ENCODE data around the gene TMEM248. TPM values are rescaled to one million over a fixed set of nuclear protein-coding genes. Genes with fewer than 3 reads are reported as not detected.

TMEM248 gene
- total and polyA plus RNA-seq, 2 of the 8 experiments (the other 6 are each of a cell fraction or from before 2014, with no cell fraction given) = 63.6 to 126 TPM

DNA sequence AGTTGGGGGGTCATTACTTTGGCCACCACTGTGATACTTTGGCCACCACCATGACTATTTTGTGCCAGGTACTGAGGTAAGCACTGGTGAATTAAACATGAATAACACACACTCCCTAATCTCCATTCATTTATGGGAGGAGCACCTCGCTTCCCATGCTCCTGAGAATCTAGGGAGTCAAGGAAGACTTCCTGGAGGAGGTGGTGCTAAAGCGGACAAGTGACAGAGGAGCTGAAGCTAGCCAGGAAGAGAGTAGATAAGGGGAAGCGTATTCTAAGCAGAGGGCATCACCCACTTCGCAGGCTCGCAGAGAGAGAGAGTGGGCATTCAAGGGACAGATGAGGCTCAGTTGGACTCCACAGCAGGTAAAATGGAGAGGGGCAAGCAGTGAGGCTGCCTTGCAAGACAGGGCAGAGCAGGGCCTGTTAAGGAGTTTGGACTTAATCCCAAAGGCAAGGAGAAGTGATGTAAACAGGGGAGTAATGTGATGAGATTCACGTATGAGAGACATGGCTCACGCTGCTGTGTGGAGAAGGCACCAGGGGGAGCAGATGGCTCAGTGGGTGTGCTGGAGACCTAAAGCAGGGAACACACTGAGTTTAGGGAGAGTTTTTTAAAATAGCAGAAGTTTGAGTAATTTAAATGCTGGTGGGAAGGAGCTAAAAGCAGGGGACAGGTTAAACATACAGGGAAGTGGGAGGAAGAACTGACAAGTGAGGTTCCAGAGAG lies 21.3 kb upstream of the TMEM248 start (continued):
- TF ChIP-seq SRF (IDR thresholded peaks at IDR 0.05; ENCODE audit: low read depth, low read length) = no peak
- no peak for TF ChIP-seq ASH2L (IDR thresholded peaks at IDR 0.05; ENCODE audit: low read length)
- no peak for TF ChIP-seq TAF7 (optimal IDR thresholded peaks at IDR 0.05; ENCODE audit: borderline replicate concordance, low read depth, low read length)
- TF ChIP-seq, protein P1, sequence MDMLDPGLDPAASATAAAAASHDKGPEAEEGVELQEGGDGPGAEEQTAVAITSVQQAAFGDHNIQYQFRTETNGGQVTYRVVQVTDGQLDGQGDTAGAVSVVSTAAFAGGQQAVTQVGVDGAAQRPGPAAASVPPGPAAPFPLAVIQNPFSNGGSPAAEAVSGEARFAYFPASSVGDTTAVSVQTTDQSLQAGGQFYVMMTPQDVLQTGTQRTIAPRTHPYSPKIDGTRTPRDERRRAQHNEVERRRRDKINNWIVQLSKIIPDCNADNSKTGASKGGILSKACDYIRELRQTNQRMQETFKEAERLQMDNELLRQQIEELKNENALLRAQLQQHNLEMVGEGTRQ (IDR thresholded peaks at IDR 0.05; ENCODE audit: low read length) = no peak
- no peak for TF ChIP-seq TCF12 (IDR thresholded peaks at IDR 0.05; ENCODE audit: low read depth, low read length)
- no peak for TF ChIP-seq KDM1A (IDR thresholded peaks at IDR 0.05; ENCODE audit: borderline replicate concordance, low read length)
- TF ChIP-seq RAD21 (IDR thresholded peaks at IDR 0.05 in 1 of 2, conservative IDR thresholded peaks at IDR 0.05 in 1 of 2; ENCODE audit: low read depth in 2 of 2, low read length in 2 of 2) = no peak
- no peak for TF ChIP-seq EZH2 (IDR thresholded peaks at IDR 0.05; ENCODE audit: low read depth, low read length, severe bottlenecking)

All from H1 (cell line).